Adipocyte (in vitro differentiated cells): ENCODE results near the gene GUCD1.
"Not testable (repeated sequence)": the region's sequence is repeated elsewhere in the genome, so short reads cannot be mapped to it uniquely, and the experiment has no call there.

Experiments
- DNase-seq: peaks from one replicate; pipeline ENCODE4 v3.0.0-alpha.2; 2015; ENCODE audit warnings: low read depth
- H3K27me3 ChIP-seq: replicated peaks from 2 replicates; pipeline ENCODE4 v1.7.0; 2013; ENCODE audit warnings: mild to moderate bottlenecking, low read length, moderate library complexity; ENCODE audit not compliant: control insufficient read depth, insufficient read depth
- H3K36me3 ChIP-seq: 2 replicates; pipeline ENCODE4 v1.7.0; 2013; ENCODE audit warnings: low read length, mild to moderate bottlenecking, moderate library complexity; ENCODE audit not compliant: control insufficient read depth, insufficient read depth, severe bottlenecking
- H3K4me1 ChIP-seq: 2 replicates; pipeline ENCODE4 v1.7.0; 2013; ENCODE audit warnings: mild to moderate bottlenecking, low read length, moderate library complexity; ENCODE audit not compliant: control insufficient read depth, insufficient read depth
- H3K4me3 ChIP-seq: 2 replicates; pipeline ENCODE4 v1.7.0; 2013; ENCODE audit warnings: mild to moderate bottlenecking, low read length, moderate library complexity
- H3K9ac ChIP-seq: 2 replicates; pipeline ENCODE4 v1.7.0; 2013; ENCODE audit warnings: mild to moderate bottlenecking, low read length, moderate library complexity
- H3K9me3 ChIP-seq: 2 replicates; pipeline ENCODE4 v1.7.0; 2013; ENCODE audit warnings: mild to moderate bottlenecking, low read length, moderate library complexity; ENCODE audit not compliant: control insufficient read depth

The GUCD1 gene

DNA sequence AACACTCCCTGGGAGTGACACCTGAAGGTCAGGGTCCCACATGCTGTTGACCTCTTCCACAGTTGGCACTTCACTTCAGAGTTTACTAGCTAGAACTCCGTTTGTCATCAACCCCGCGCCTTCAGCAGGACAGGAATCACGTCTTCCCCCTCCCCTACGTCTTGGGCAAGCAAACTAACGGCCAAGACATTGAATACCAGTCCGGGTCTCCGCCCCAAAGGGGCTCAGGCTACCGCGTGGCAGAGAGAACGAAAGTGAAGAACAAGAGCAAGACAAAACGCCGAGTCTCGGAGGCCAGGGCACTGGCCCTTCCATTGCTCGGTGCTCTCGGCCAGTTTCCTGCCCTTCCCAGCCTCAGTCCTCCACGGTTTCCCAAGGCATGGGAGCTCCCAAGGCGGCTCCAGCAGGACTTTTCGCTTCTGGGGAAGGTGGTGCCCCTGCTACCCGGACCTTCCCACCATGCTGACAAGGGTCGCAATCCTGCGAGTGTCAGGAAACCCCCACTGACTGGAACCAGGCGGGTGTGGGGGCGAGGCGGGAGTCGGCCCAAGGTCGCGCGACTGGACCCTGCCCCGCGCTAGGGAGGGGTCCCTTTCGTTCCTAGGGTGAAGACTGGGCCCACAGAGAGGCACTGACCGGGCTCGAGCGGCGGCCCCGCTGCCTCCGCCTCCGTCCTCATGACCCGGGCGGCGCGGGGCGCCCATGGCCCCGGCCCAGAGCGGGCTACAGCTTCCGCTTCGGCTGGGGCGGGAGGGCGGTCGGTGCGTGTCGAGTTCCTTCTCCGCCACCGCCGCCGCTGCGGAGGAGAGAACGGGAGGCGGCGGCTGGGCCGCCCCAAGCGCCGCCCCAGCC is at the start of gene GUCD1:
Gene GUCD1 (minus strand): TSS at position 826 of the 852 bp plus-strand sequence. CDS start 147 bp downstream, at position 679.
- peaks cover 39% of the 10 kb centered on the region for H3K36me3 ChIP-seq
- no peaks in the 10 kb centered on the region for H3K27me3 ChIP-seq
- peak within 1 kb of the TSS; percentile 95 for H3K9ac ChIP-seq
- H3K4me1 ChIP-seq: peaks cover 49% of the 10 kb centered on the region
- H3K4me3 ChIP-seq: peak within 1 kb of the TSS; percentile 93
- no peaks in the 10 kb centered on the region for H3K9me3 ChIP-seq
- peak; percentile 76 for DNase-seq

DNA sequence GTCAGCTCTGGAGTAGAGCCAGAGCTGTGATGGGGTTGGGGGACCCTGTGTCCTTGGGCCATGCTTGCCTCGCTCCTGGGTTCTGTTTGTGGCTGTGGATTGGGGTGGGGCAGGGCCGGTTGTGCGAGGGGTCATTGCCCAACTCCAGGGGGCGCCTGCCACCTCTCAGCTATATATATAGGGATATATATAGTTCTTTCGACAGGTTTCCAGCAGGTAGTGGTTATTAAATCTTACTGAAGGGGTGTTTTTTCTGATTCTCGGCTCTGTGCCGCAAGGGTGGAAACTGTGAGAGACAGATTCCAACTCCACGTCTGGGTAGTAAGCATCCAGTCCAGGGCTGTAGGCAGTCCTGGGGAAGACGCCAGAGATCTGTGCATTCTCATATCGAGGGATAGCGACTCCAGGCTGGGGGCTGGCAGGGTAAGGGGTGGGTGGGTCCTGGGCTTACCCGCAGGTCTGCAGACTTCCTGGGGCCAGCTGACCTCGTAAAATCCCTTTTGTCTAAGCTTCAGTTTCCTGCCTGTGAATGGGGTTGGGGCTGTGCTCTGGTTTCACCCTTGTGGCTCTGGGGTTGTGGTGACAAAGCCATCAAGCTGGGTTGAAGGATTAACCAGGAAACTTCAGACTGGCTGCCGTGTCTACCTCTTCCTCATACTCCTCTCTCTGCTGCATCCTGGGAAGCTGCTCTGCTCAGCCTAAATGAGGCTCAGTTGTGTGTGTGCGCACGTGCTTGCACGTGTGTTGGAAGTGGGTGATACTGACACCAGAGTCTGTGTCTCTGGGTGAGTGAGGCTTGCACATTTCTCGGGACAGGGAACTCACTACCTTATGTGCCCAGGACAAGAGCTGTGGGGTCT is 49.1 kb upstream of the GUCD1 start:
- H3K36me3 ChIP-seq, H3K9ac ChIP-seq, H3K4me3 ChIP-seq, H3K4me1 ChIP-seq, DNase-seq, H3K27me3 ChIP-seq, H3K9me3 ChIP-seq: not testable (repeated sequence)

DNA sequence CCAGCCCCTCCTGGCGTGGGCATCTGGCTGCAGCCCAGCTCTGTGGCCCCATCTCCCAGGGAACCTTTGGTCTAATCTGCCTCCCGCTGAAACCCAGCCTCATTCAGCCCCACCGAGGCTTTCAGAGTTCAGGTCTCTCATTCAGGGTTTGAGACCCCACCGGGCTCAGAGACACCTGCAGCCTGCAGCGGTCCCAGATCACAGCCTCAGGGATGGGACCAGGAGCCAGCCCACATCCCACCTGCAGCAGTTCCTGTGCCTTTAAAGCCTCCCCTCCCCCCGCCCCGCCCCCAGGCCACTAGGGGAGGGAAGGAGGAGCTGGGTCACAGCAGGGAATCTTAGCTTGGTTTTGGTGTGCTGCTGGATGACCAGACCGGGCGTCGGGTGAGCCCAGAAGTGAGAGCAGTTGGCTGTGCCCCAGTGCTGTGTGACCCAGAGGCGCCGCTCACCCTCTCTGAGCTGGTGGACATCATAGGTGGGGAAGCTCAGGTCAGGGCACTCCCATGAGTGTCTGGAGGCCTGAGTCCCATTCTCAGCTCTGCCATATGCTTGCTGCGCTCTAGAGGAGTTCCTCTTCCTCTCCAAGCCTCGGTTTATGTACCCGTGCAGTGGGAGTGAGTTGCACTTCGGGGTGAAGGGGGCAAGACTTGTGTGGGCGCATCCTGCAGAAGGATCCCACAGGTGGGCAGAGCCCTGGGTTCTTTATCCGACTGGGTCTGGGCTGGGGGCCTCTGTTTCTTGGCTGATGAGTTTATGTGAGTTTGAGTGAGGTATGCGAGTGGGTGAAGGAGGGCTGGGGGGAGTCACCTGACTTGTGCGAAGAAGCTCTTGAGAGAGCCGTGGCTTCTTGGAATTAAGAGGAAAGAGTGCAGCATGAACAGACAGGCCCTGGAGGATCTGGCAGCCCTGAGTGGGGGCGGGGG is 48.2 kb upstream of the GUCD1 start, which contains the start of gene GGT1:
Gene GGT1 (plus strand): TSS at position 347 of the 923 bp plus-strand sequence. CDS start 7,889 bp downstream, outside the sequence.
- not testable (repeated sequence) for H3K4me3 ChIP-seq, H3K36me3 ChIP-seq, H3K9me3 ChIP-seq, DNase-seq, H3K27me3 ChIP-seq, H3K4me1 ChIP-seq, H3K9ac ChIP-seq

DNA sequence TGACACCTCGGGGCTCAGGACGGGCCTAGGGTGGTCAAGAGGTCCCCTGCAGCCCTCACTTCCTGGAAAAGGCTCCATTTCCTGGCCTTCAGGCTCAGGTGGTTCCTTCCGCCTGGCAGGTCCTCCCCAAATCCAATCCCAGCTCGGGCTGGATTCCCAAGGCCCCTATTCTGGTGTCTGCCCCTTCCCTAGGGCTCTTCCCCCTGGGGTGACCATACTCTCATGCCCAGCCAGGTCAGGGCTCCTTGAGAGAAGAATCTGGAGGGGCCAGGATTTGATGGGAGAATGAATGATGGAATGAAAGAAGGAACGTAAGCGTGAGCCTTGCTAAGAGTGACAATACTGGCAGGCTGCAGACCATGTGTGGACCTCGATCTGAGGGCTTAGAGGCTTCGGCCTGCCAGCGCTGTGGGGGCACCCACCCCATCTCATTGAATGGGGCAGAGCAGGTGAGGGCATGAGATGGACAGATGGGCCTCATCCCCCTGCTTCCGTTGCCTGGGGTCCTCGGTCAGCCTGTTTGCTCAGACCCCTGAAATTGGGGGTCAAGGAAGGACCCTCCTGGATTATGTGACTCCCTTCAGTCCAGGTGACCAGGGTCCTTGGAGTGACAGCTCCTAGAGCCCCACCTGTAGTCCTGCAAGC is 47.3 kb upstream of the GUCD1 start:
- not testable (repeated sequence) for H3K4me3 ChIP-seq, H3K36me3 ChIP-seq, H3K9me3 ChIP-seq, H3K27me3 ChIP-seq, H3K9ac ChIP-seq, DNase-seq, H3K4me1 ChIP-seq

DNA sequence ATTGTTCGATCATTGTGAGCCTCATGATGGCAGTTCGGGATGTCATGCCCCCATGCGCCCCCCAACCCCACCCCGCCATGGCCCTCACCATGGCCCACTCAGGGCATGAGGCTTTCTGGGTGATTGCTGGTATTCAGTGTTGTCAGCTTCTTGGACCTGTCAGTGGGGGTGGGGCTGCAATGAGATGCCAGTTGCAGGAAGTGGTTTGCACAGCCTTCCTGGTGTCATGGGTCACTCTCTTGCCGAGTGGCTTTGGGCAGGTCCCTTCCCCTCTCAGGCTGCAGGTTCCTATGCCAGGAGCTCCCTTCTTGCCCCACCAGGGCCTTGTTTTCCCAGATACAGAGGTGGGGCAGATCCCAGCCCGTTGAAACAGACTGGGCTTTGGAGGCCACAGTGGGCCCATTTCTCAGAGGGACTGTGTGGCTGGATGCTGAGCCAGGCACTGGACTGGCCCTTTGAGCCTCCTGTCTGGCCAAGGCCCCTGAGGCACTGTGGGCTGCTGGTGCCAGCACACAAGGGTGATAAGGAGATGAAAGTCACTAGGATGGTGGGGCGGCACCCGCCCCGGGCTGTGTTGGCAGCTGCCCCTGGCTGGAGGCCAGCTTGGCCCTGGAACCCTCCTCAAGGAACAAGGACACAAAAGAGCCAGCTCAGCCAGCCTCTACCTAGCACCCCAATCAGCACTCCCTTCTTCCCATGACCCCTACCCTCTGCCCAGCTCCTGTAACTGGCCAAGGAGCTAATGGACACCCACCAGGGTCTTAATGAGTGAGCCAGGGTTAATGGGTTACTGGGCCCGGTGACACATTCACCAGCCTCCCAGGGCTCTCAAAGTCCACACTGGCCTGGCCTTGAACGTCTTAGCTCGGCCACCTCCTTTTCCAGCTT is 46.5 kb upstream of the GUCD1 start:
- Histone ChIP-seq H3K4me1 (no peaks in the 10 kb centered on the region), H3K27me3 (no peaks in the 10 kb centered on the region), H3K9me3 (no peaks in the 10 kb centered on the region), H3K9ac (no peak overlapping the region), H3K36me3 (no peaks in the 10 kb centered on the region), H3K4me3 (no peak overlapping the region)
- no peak for DNase-seq

DNA sequence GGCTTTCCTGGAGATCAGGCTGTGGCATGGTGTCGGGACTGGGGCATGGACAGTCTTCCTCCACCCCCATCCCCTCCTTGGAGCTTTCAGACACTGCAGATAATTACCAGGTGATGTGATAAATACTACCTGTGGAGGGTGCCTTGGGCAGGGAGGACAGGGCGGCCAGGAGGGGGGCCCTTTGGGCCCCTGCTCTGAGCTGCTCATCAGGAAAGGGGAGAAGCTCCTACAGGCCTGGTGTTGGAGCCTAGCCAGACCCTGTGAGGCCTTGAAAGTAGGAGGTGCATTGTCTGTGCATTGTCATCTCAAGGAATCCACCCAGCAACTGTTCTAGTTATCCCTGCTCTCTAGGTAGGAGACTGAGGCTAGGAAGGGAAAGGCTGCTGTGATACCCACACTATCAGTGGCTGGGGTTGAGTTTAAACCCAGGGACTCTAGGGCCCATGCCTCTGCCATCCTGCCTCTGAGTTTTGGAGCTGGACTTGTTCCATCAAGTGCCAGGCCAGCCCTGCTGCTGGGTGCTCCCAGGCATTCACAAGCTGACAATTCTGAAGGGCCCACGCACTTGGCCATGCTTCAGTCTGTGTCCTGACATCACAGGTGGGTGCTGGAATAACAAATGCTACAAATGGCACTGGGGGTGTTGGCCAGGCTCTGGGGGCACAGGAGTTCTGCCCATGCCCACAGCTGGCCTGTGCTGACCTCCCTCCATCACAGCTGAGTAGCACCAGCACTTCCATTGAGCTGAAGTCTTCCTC is 45.2 kb upstream of the GUCD1 start:
- not testable (repeated sequence) for H3K9me3 ChIP-seq, H3K4me3 ChIP-seq, H3K36me3 ChIP-seq, H3K27me3 ChIP-seq, H3K4me1 ChIP-seq, H3K9ac ChIP-seq, DNase-seq

DNA sequence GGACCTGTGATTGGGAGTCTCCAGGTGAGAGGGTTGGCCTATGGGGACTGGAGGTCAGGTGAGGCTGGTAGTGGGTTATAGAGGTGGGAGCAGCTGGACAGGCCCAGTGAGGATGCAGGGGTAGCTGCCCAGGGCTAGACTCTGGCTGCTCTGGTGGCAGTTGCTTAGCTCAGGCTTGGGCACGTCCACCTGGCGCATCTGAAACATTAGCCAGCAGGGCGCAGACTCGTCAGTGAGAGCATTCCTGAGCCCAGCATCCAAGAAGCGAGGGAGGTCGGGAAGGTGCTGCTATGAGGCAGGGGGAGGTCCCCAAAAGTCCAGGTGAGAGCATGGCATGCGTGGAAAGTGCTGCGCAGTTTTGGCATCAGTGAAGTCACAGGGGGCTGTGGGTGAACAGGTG is 44.6 kb upstream of the GUCD1 start:
- DNase-seq: no peak
- Histone ChIP-seq H3K36me3 (no peaks in the 10 kb centered on the region), H3K4me3 (no peak overlapping the region), H3K4me1 (no peaks in the 10 kb centered on the region), H3K27me3 (no peaks in the 10 kb centered on the region), H3K9me3 (no peaks in the 10 kb centered on the region), H3K9ac (no peak overlapping the region)

DNA sequence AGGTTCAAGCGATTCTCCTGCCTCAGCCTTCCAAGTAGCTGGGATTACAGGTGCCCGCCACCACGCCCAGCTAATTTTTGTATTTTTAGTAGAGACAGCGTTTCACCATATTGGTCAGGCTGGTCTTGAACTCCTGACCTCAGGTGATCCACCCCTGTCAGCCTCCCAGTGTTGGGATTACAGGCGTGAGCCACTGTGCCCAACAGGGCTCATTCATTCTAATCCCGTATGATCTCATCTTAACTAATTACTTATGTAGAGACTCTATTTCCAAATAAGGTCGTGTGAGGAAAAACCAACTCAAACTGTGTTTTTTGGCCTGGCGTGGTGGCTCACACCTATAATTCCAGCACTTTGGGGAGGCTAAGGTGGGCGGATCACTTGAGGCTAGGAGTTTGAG is 42.1 kb upstream of the GUCD1 start:
- H3K27me3 ChIP-seq, H3K9me3 ChIP-seq, H3K36me3 ChIP-seq, H3K9ac ChIP-seq, DNase-seq, H3K4me3 ChIP-seq, H3K4me1 ChIP-seq: not testable (repeated sequence)

DNA sequence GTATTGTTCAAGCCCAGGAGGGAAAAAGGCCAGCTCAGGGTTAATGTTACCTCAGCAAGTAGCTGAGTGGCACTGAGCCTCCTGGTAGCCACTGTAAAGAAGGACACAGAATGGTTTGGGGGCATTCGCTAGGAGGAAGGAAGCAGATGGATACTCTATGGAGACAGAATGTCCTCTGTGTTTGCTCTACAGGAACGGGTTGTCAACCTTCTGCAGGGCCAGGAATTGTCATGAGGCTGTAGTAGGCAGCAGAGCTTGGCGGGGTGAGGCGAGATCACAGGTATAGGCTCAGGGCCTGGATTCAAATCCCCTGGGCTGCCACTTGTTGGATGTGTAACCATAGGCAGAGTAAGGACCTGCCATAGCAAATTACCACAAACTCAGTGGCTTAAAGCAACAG is 40.9 kb upstream of the GUCD1 start:
- Histone ChIP-seq H3K9ac (no peak overlapping the region), H3K9me3 (no peaks in the 10 kb centered on the region)

More for the DNA sequence above, 40.9 kb upstream of the GUCD1 start:
- peaks cover 3% of the 10 kb centered on the region for H3K4me1 ChIP-seq
- no peak for DNase-seq
- no peaks in the 10 kb centered on the region for H3K36me3 ChIP-seq
- no peaks in the 10 kb centered on the region for H3K27me3 ChIP-seq
- H3K4me3 ChIP-seq: no peak overlapping the region
